WI38 (cell line): ENCODE data around the gene PSORS1C2.
"Not testable (repeated sequence)": the region's sequence is repeated elsewhere in the genome, so short reads cannot be mapped to it uniquely, and the experiment has no call there.

Experiments used
- H3K4me3 ChIP-seq: 2 replicates; pipeline ENCODE4 v1.5.1; 2011; ENCODE audit warnings: low read depth, mild to moderate bottlenecking, control low read depth, low read length
- TF ChIP-seq, protein P1 (sequence below): IDR thresholded peaks from 2 replicates; pipeline ENCODE4 v1.5.1; 2012; ENCODE audit warnings: low read depth, mild to moderate bottlenecking, control low read depth, low read length

Gene PSORS1C2

DNA sequence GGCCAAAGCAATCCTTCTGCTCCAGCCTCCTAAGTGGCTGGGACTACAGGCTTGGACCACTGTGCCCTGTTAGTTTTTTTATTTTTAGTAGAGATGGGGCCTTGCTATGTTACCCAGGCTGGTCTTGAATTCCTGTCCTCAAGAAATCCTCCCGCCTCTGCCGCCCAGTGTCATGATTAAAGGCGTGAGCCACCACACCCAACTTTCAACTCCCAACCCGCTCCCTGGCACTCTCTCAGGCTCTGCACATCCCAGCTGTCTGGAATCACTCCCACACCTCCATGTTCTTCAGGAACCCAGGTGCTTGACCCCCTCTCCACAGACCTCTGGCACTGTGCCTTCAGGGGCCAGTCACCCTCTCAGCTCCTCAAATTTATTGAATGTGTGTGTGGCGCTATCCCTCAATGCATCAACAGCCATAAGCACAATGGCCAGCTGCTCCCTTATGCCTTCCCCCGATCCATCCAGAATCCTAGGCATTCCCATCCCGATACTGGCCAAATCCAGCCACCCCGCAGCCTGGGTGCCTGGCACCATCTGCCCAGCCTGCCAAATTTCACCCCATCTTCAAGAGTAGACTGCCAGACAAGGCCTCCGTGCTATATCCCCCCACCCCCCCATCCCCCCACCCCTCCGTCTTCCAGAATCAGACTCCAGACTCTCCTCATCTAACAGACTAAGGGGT is 32.3 kb upstream of the PSORS1C2 start:
- TF ChIP-seq, protein P1, sequence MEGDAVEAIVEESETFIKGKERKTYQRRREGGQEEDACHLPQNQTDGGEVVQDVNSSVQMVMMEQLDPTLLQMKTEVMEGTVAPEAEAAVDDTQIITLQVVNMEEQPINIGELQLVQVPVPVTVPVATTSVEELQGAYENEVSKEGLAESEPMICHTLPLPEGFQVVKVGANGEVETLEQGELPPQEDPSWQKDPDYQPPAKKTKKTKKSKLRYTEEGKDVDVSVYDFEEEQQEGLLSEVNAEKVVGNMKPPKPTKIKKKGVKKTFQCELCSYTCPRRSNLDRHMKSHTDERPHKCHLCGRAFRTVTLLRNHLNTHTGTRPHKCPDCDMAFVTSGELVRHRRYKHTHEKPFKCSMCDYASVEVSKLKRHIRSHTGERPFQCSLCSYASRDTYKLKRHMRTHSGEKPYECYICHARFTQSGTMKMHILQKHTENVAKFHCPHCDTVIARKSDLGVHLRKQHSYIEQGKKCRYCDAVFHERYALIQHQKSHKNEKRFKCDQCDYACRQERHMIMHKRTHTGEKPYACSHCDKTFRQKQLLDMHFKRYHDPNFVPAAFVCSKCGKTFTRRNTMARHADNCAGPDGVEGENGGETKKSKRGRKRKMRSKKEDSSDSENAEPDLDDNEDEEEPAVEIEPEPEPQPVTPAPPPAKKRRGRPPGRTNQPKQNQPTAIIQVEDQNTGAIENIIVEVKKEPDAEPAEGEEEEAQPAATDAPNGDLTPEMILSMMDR = no peak
- H3K4me3 ChIP-seq = no peak overlapping the region

DNA sequence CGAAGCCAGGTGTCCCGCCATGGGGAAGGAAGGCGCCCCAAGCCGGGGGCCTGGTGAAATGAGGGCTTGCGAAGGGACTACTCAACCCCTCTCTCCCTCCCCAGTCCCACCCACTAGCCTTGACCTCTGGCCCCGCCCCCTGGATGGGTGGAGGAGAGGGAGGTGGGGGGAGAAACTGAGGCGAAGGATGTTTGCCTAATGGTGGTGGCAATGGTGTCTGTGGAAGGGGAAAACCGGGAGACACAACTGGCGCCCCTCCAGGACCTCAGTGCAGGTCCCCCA is 31.7 kb upstream of the PSORS1C2 start, which contains the start of gene POU5F1:
POU5F1 (minus strand) TSS at position 83 of the 282 bp plus-strand sequence; CDS start at position 21, 62 bp downstream.
- TF ChIP-seq, protein P1 = no peak
- no peak within 1 kb of the TSS for H3K4me3 ChIP-seq

DNA sequence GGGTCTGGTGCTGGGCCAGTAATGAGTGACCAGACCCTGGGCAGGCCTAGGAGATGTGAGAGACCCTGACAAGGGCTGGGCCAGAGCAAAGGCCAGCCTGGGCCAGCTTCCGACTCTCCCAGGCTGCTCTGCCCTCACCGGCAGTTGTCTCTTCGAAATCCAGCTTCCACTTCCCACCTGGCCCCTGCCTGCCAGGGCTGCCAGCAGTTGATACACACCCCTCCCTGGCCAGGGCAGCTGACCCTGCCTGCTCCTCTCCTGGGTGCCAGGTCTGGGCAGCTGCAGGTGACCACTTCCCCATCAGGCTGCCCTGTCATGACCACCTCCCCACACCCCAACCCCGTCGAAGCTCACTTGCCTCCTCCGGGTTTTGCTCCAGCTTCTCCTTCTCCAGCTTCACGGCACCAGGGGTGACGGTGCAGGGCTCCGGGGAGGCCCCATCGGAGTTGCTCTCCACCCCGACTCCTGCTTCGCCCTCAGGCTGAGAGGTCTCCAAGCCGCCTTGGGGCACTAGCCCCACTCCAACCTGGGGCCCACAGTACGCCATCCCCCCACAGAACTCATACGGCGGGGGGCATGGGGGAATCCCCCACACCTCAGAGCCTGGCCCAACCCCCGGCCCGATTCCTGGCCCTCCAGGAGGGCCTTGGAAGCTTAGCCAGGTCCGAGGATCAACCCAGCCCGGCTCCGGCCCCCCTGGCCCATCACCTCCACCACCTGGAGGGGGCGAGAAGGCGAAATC is 31.2 kb upstream of the PSORS1C2 start:
- not testable (repeated sequence) for H3K4me3 ChIP-seq

DNA sequence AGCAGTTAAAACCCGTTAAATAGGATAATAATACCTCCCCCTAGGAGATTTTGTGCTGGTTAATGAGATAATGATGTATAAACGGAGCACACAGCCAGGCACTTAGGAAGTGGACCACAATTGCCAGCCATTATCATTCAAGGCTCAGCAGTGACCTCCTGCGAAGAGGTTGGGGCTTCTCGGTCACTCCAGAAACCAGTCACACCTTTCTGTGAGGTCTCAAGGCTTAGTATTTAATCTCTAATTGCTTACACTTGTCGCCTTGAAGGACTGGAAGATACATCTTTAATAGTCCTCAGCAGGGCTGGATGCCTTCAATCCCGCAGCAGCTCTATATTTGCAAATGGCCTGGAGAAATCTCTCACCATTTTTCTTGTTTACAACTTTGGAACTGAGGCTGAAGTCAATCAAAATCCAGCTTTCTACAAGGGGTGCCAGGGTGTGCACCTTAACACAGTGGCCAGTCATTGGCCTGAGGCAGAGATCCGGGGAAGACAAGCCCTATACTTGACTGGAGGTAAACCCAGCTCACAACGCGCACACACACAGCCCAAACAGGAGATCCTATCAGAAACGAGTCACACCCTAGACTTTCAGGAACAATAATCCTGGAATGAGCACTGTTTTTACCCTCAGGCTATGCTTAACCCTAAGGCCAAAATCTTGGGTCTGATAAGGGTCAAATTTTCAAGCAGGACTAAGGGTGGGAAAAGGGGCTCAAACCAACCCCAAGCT is 30.4 kb upstream of the PSORS1C2 start:
- TF ChIP-seq, protein P1 = no peak
- no peak overlapping the region for H3K4me3 ChIP-seq

DNA sequence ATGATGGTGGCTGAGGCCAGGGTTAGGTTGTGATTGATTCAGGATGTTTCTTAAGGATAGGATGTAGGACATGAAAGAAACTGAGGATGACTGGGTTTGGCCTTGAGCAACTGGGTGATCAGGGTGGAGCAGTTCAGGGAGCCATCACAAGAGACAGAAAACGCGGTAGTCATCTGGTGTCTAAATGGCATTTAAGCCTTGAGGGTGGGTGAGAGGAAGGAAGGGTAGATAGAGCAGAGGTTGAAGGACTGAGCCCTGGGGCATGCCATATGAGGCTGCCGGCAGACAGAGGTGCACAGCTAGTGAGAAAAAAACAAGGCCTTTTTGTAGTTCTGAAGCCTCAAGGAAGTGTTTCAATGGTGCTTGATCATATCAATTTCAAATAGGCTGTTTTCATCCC is 29.7 kb upstream of the PSORS1C2 start:
- no peak overlapping the region for H3K4me3 ChIP-seq
- TF ChIP-seq, protein P1 = no peak

DNA sequence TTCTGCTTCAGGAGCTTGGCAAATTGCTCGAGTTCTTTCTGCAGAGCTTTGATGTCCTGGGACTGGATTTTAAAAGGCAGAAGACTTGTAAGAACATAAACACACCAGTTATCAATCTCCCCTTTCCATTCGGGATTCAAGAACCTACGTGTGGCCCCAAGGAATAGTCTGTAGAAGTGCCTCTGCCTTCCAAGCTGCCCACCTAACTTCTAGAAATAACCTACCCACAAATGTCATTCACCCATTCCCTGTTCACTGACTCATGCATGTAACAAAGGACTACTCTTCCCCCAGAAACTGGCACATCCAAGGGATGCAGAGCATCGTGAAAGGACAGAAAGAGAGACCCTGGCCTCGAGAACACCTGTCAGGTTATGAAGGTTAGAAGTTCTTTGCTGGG is 27.1 kb upstream of the PSORS1C2 start:
- TF ChIP-seq, protein P1 = no peak

DNA sequence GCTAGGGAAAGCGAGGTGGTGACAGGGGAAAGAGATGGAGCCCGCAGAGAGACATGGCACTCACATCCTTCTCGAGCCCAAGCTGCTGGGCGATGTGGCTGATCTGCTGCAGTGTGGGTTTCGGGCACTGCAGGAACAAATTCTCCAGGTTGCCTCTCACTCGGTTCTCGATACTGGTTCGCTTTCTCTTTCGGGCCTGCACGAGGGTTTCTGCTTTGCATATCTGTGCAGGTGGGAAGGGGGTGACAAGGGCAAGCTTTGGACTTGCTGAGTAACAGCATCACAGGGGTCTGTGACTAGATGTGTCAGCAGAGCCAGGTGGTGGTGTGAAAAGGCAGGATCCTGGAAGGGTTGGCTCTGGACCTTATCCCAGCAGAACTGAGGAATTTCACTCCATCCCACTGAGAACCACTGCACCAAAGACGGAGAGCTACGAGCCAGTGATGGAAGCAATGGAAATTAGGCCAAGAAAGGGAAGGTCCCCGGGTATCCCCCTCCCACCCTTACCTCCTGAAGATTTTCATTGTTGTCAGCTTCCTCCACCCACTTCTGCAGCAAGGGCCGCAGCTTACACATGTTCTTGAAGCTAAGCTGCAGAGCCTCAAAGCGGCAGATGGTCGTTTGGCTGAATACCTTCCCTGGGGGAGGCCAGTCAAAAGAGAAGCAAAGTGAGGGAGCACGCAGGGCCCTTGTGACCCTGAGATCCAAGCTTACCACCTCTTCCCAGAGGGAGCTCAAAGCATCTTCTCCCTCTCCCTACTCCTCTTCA is 26.4 kb upstream of the PSORS1C2 start:
- not testable (repeated sequence) for H3K4me3 ChIP-seq

More for the DNA sequence above, 27.1 kb upstream of the PSORS1C2 start:
- H3K4me3 ChIP-seq = no peak overlapping the region

DNA sequence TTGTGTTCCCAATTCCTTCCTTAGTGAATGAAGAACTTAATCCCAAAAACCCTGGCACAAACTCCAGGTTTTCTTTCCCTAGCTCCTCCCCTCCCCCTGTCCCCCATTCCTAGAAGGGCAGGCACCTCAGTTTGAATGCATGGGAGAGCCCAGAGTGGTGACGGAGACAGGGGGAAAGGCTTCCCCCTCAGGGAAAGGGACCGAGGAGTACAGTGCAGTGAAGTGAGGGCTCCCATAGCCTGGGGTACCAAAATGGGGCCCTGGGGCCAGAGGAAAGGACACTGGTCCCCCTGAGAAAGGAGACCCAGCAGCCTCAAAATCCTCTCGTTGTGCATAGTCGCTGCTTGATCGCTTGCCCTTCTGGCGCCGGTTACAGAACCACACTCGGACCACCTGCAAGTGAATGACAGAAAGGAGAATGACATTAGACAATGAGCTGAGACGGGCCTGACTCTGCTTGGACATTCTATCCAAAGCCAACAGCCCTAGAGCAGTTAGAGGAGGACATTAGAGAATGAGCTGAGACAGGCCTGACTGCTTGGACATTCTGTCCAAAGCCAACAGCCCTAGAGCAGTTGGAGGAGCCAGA is 25.7 kb upstream of the PSORS1C2 start:
- not testable (repeated sequence) for H3K4me3 ChIP-seq
